ENCODE results near the gene FUBP3.

FUBP3 gene, protein sequence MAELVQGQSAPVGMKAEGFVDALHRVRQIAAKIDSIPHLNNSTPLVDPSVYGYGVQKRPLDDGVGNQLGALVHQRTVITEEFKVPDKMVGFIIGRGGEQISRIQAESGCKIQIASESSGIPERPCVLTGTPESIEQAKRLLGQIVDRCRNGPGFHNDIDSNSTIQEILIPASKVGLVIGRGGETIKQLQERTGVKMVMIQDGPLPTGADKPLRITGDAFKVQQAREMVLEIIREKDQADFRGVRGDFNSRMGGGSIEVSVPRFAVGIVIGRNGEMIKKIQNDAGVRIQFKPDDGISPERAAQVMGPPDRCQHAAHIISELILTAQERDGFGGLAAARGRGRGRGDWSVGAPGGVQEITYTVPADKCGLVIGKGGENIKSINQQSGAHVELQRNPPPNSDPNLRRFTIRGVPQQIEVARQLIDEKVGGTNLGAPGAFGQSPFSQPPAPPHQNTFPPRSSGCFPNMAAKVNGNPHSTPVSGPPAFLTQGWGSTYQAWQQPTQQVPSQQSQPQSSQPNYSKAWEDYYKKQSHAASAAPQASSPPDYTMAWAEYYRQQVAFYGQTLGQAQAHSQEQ

DNA sequence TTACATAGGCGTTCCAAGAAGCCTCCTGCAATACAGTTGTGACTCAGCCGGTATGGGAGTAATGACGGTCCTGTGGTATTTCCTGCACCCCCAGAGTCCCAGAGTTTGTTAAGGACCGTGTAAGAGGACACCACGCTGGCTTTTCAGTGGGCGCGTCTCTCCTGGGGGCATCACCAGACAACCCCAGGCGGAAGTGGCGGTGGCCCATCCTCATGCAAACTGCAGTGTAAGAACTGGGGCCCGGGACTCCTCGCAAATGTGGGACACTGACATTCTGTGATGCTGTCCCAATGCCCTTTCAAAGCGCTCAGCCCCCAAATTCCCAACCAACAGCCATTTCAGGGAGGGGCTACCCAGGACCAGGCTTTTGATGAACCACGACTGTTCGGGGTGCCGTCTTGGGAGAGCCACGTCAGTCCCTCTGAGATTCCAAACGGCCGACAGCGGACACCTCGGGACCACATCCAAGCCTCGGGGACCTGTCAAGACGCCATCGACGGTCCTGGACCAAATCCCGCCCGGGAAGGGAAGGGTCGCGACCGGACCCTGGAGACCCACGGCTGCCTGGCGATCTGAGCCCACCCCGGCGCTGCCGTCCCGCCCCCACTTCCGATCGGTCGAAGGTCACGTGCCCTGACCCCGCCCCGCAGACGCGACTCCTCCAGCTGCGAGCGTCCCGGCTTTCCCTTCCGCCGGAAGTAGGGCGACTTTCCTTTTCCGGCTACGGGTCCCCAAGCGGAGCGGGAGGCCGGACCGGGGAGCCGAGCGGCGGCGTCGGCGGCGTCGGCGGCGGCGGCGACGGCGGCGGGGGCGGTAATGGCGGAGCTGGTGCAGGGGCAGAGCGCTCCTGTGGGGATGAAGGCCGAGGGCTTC lies at the start of gene FUBP3:
FUBP3 (plus strand) TSS at position 713 of the 873 bp plus-strand sequence; CDS start at position 817, 104 bp downstream.
- peak; percentile 96 for DNase-seq

DNA sequence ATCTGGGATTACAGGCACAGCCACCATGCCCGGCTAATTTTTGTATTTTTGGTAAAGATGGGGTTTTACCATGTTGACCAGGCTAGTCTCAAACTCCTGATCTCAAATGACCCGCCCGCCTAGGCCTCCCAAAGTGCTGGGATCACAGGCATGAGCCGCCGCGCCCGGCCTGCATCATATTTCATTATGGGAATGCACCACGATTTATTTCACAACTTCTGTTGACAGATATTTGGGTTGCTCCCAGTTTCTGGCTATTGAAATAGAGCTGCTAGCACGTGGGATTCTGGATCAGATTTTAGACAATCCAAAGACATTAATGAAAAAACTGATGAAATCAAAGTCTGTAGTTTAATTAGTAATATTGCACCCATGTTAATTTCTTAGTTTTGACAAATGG lies 48.4 kb upstream of the FUBP3 start:
- no peak for DNase-seq

DNA sequence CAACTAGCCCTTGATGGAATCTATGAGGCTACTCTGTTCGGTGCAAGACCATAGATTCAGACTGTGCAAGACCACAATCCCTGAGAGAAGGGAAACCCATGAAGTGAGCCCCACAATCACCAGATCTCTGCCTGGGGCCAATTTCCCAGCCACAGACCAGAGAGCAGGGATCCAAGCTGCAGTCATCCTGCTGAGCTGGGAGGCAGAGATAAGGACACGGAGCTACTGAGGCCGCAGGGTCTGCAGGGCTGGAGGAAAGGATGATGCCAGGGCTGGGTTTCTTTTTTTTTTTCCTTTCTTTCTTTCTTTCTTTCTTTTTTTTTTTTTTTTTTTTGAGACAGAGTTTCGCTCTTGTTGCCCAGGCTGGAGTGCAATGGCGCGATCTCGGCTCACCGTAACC lies 47.7 kb upstream of the FUBP3 start:
- no peak for DNase-seq

DNA sequence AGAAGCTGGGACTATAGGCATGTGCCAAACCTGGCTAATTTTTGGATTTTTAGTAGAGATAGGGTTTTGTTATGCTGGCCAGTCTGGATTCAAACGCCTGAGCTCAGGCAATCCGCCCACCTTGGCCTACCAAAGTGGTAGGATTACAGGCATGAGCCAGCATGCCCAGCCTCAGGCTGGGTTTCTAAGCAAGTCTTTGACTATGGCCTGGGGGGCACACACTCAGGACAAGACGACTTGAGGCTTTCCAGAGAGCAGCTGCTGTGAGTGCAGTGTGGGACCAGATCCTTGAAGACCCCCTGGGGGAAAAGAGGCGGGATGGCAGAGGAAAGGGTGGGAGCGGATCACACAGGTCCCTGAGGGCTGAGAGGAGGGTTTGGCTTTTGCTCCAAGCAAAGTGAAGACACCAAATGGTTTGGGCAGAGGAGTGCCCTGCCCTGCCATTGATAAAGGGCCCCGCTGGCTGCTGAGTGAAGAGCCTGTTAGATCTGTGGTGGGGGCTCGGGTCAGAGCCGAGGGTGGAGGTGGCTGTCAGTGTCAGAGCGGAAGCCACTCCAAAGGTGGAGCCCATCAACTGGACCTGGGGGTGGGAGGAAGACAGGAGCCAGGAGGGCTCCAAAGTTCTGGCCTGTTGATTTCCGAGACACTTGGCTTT lies 46.8 kb upstream of the FUBP3 start:
- DNase-seq = no peak

DNA sequence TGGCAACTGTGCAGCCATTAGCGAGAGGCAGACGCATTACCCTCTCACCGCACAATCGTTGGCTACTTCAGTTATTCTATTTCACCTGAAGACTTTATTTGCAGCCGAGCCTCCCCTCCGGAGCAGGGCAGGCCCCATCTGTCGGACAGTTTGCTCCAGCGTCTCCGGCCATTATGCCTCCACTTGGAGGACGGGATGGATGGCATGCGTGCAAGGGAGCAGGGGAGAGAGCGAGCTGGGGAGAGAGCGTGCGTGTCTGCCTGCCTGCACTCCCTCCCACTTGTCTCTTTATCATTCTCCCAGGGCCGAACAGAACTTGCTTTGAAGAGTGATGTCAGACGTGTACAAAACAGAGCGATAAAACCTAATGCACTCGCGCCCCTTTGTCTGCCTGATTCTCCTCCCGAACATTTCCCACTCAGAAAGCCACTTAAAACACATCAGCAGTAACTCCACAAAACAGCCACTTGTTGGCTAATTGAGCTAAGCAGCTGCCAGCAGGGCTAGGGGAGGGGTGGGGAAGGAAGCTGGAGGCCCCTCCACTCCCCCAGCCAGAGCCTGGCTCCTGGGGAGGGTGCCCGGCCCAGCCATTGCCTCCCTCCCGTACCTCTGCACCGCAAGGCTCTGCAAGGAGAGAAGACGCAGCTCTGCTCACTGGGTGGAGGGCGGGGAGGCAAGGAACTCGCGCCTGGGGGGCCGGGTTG lies 43.4 kb upstream of the FUBP3 start:
- DNase-seq = no peak

DNA sequence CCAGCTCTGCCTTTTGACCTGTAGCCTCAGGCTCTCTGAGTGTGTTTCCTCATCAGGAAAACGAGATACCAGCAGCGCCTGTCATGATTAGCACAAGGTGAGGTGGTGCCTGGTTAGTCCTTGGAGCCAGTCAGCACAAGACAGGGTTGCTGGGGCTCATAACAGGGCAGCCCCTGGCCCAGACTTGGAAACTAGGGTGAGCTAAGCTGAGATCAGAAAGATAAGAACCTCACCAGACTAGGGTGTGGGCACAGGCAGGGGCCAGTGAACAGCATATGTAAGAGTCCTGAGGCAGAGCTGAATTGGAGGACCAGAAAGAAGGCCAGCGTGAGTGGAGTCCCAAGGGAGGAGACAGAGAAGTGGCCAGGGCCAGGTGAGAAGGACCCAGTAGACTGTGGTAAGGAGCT lies 42.7 kb upstream of the FUBP3 start:
- DNase-seq = no peak

DNA sequence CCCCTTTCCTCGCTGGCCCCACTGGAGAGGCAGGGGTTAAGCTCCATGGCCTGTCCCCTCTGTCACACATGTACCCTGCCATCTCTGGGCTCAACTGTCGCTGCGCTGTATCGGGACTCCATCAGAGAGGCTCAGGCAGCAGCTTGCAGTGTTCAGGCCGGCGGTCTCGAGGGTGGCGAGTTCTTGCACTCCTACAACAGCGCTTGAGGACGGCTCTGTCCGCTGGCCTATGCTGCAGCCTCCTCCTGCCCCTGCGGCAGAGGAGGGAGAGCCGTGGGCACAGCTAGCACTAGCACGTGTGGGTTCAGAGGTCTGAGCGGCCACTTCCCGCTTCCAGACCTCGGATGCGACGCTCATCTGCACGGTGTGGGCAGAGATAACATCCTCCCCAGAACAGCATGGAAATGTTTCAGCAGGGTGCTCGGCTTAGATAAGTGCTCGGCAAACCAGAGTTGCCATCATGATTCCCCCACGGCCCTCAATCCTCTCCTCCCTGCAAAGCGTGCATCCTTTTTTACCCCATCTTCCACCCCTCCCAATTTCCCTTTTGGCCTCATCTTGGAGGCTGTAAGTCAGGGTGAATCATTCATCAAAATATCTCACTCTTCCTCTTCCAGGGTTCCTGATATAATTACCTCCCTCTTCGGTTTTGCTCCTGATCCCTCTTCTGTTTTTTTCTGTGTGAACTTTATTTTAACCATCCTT lies 41.9 kb upstream of the FUBP3 start:
- DNase-seq = no peak

DNA sequence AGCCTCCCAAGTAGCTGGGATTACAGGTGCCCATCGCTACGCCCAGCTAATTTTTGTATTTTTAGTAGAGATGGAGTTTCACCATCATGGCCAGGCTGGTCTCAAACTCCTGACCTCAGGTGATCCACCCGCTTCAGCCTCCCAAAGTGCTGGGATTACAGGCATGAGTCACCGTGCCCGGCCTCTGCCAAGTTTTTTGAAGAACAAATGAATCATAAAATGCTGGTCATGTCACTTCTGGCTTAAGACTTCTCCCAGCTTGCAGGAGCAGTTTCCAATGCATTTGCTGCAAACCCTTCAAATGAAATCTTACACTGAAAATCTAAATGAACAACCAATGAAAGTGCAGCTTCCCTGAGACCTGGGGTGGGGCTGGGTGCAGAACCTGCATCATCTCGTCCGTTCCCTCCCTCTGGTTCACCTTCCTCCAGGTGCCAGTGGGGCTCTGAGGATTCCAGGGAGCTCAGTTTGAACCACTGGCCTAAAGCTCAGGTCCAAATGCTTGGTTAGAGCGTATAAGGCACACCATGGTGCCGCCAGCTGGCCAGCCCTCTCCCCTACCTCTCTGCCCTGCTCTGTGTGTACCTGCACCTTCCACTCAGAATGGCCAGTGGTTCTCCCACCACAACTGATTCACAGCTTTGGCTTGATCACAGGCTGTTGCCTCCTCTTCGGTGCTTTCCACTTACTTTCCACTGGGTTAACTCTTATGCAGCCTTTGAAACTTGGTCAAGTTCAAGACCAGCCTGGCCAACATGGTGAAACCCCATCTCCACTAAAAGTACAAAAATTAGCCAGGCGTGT lies 39.8 kb upstream of the FUBP3 start:
- DNase-seq = no peak

DNA sequence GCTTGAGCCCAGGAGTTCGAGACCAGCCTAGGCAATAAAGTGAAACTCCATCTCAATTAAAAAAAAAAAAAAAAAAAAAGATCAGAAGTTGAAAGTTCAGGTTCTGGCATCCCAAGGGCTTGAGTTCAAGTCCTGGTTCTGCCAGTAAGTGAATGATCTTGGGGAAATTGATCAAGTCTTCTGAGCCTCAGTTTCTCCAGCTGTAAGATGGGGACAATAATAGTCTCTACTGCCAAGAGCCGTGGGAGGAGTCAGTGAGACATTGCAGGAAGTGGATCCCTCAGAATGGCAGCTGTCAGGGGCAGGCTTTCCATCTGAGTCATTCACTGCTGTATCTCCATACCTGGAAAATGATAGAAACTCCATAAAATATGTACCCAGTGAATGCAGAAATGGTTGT lies 37.8 kb upstream of the FUBP3 start:
- no peak for DNase-seq

DNA sequence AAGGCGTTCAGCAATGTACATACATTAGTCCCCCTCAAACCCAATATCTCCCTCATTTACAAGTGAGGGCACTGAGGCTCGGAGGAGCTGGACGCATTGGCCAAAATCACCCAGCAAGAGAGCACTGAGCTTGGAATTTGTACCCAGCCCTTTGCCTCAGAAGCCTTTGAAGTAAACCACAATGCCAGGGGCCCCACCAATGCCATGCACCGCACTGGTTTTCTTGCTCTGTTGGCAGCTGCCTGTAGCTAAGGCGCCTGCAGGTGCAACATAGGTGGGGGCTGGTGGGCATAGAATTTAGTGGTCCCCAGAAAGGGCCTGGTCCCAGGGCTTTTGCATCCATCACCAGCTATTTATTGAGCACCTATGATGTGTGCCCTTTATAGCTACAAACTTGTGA lies 37.3 kb upstream of the FUBP3 start:
- no peak for DNase-seq

DNA sequence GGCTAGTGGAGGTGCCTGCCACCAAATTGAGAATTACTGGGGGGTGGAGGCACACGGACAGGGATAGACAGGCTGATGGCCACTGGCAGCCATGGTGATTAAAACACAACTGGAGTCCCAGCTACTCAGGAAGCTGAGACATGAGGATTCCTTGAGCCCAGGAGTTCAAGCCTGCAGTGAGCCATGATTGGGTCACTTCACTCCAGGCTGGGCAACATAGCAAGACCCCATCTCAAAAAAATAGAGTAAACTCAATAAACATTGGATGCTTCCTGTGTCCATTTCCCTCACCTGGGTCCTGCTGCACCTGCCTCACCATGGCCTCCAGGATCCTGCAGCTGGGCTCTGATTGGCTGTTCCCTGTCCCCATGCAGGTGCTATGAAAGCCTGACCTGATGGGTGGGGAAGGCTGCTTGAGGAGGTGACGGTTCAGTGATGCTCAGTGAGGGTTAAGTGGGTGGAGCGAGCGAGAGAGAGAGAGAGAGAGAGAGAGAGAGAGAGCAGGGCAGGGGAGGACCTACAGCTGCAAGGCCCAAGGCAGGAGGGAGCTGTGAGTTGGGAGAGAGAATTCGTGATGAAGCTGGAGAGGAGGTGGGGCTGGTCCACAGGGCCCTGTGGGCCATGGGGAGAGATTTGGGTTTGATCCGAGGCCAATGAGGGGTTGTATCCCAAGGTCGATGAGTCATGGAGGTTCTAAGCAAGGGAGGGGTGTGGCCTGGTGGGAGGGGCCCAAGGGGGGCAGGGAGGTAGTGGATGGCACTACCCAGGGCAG lies 36.7 kb upstream of the FUBP3 start:
- DNase-seq = no peak

DNA sequence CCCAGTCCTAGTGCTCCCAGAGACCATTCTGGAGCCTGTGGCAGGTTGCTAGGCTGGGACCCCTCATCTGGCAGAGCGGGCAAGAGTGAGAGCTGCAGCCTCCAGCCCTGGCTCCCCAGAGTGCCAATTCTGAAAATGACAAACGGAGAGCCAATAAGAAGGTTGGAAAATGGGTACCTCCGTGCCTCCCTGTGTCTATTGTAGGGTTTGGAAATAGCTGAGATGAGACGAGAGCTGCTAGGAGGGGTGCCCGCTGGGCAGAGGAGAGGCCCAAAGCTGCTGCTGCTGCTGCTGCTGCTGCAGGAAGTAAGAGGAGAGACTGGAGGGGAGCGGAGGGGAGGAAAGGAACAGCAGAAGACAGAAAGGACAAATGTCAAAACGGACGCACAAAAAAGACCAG lies 36.0 kb upstream of the FUBP3 start:
- no peak for DNase-seq

DNA sequence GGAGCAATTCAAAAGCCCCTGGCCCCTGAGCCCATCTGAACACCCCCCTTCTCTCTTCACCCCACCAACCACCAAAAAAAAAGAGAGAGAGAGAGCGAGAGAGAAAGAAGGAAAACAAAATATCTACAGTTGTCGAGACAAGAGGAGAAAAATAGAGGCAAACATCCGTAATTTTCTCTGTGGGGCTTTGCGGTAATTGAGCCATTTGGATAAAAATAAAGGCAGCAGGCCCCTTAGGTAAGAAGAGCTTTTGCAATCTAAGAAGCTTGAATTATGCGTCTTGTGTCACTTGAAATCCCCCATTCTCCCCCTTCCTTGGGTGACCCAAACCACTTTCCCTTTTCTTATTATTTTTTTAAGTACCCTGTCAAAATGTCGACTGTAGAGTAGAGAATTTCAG lies 35.5 kb upstream of the FUBP3 start:
- DNase-seq = no peak

DNA sequence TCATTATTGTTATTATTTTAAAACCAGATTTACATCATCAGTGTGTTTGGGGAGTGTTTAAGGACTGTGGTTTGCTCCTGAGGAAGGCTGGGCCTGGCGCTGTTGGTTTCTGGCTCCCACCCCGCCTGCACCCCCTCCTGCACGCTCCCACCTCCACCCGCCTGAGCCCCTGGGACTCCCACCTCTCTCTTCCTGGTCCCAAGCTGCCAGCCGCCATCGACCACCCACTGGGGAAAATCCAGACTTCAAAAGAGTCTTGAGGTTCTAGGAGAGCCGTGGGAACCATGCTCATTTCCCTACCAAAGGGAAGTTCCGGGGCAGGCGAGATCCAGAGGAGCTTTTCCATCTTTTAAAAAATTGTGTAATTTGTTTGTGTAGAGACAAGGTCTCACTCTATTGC lies 35.0 kb upstream of the FUBP3 start:
- DNase-seq = no peak

DNA sequence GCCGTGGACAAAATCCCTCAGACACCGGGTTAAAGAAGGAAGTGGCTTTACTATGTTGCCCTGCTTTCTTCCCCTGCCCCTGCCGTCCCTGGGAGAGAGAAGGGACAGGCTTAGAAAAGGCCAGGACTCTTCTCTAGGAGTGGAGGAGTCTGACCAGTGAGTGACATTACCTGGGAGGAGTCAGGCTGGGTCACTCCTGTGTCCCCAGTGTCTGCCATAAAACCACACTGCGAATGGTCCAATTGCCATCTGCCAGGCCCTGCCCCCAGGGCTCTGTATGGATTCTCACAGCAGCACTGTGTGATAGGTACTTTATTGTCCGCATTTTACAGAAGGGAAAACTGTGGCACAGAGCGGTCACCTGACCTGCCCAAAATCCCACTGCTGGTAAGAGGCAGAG lies 31.3 kb upstream of the FUBP3 start:
- no peak for DNase-seq

DNA sequence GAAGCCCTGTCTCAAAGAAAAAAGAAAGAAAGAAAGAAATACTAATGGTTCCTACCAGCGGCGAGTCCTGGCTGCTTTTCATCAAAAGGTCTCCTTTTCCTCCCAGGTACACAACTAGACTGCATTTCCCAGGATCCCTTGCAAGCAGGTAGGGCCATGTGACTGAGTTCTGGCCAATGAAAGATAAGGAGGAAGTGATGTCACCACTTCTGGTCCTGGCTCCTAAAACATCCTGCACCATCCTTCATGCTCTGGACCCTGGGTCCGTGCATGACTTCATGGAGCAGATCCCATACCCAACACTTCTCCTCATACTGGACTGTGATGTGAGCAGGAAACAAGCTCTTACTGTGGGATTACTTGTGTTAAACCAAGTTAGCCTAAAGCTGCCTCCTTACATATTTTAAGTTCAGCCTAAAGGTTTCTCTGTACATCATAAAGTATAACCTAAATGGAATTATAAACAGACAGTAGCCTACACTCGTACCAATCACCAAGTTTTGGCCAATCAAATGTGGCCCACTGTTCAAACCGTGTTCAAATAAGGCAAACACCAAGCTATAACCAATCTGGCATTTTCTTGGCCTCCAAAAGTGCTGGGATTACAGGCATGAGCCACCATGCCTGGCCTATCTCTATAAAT lies 30.2 kb upstream of the FUBP3 start:
- DNase-seq = peak; percentile 38

DNA sequence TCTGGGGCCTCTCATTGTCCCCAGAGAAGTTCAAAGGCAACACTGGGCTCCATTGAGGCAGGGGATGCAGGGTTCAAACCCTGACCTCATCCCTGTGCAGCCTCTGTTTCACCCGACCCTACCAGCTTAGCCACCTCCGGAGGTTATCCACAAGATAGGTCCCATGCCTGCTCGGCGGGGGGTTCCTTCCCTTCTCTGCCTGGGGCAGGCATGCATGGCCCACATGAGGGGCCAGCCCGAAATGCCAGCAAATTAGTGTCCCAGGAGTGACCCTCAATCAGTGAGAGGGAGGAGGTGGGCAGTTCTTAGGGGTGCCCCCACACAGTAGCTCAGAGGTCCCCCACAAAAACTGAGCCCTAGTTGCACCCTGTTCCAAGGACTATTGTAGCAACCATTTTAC lies 24.8 kb upstream of the FUBP3 start:
- DNase-seq = no peak

DNA sequence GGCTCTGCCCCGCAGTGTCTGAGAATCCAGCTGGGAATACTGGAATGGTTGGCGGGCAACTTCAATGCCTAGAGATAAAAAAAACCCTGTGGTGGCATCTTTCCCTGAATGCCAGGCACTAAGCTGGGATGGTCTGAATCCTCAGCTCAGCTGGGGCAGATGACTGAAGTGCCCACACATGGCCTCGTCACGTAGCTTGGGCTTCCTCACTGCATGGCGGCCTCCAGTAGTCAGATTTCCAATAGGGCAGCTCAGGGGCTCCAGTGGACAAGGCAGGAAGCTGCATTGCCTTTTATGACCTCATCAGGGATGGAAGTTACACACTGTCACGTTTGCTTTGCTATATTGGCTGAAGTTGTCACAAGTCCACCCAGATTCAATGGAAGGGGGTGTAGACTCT lies 24.3 kb upstream of the FUBP3 start:
- DNase-seq = no peak

DNA sequence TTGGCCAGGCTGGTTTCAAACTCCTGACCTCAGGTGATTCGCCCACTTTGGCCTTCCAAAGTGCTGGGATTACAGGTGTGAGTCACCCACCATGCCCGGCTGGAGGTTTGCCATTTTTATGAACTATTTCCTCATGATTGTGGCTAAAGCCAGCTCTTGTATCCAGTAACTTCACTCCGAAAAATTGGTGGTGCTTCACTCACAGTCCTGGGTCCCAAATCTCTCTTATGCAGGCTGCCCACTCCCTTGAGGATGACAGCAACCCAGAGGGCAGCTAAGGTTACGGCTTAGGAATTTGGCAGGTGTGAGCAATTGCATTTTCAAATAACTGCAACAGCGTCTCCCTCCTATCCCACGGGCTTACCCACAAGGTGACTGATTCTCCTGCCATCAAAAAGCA lies 23.4 kb upstream of the FUBP3 start:
- no peak for DNase-seq
